ENCODE measurements around the gene ZG16.
"Not testable (repeated sequence)": the region's sequence is repeated elsewhere in the genome, so short reads cannot be mapped to it uniquely, and the experiment has no call there.

Gene ZG16

DNA sequence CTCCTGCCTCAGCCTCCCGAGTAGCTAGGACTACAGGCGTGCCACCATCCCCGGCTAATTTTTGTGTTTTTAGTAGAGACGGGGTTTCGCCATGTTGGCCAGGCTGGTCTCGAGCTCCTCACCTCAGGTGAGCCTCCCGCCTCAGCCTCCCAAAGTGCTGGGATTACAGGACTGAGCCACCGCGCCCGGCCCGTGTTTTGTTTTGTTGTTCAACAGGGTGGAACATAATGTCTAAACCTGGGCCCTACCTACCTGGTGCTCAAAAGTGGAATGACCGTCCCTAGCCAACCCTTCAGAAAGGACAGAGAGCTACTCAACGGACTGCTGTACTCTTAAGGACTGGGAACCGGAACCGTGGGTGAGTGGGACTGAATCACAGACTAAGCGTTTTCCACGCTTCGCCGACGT is 11.7 kb downstream of the ZG16 start:
- FAIRE-seq: no peak

DNA sequence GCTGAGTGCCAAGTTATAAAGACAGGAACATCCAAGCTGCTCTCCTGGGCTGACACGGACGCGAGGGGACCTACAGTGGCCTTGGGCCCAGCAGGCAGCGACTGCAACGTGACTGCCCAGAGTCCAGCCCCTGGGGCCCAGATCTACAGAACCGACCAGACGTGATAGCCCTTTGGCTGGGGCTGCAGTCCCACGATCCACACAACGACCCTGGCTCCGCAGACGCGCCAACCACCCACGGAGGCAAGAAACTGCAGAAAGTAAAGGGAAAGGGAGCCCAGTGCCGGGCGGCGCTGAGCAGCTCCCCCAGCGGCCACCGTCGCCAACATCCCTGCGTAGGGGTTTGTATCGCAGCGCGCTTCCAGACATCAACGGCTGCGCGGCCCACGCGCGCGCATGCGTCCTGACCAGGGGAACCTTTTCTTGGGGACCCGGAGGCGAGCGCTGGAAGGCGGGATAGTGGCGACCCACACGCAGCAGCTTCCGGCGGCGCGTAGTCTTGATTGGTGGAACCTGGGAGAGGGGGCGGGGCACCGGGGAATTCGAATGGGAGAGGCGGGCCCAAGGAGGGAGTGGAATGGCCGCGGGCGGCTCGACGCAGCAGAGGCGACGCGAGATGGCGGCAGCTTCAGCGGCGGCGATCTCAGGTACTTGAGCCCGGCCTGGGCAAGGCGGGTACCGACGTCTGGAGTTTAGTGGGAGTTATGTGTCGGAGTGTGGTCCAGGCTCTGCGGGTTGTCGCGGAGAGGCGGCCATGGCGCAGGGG is 12.3 kb downstream of the ZG16 start, which contains the start of gene KIF22:
Gene KIF22, plus strand, starts transcription at position 569 of the 766 bp plus-strand sequence. Its CDS starts 9 bp downstream, at position 578.
- FAIRE-seq: peak; percentile 71

DNA sequence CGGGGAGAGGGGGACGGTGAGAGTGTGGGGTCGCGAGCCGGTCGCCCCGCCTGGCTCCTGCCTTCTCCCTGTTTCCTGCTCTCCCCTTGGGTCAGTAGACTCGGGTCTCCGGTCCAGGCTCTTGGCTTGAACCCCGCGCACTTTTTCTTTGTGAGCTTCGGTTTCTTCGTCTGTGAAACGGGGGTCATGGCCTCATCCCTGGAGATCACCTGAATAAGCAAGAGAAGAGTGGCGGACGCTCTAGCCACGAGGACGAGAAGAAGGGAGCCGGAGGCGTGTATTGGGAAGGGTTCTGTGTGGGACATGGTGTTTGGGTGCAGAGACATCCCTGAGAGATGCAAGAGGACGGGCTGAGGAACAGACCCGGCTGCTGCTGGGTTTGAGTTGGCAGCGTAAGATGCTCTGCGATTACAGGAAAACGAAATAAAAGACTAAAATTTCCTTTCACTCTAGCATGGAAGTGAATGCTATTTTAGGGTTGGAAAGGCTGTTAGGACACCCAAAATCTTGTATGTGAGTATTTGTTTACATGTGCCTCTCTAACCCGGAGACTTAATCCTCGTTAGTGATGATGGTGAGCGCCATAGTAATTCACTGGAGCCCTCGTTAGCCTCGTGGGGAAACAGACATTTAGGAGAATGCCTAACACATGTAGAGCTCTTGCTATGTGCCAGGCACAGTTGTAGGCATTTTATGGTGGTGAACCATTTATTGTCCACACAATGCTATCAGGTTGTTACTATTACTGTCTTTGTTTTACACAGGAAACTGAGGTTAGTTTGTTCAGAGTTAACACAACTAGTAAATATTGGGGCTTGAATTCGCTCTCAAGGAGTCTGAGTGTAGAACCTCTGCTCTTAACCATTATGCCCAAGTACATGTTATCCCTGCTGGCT is 13.1 kb downstream of the ZG16 start:
- FAIRE-seq: no peak

DNA sequence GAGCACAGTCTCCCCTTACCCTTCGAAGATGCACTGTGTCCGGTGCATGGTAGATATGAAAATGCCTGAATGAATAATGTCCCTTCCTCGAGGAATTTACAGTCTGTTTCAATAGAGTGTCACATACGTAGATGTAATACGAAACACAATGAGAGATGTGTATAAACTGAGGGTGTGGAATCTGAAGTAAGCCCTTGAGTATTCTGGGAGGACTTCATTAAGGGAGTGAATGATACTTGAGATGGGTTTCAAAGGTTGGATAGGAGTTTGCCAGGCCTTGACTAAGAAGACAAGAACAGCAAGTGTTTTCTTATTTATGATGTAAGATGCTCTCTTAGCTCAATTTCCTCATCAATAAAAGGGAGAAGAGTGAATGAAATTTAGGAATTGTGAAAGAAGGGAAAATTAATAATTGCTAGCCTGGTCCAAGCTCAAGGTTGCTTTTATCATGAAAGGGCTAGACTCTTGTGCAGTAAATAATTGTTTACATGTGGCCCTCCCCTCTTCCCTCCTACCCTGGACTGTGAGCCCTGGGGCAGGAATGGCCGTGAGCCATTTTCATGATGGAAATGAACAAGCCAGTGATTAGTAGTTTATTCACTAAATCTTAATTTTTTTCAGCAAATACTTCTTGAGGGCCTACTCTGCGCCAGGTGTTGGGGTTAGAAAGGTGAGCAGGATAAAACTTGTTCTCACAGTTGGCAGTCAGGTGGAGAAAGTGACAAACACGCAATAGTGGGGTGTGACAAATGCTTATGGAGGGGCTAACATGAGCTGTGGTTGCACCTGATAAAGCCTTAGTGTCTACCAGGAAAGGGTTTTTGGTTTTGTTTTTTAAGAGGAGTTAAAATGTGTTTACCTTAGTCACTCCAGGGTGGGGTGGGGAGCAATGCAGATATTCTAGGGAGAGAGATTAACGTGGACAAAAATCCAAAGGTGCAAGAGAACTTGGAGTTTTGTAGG is 14.1 kb downstream of the ZG16 start:
- no peak for FAIRE-seq

DNA sequence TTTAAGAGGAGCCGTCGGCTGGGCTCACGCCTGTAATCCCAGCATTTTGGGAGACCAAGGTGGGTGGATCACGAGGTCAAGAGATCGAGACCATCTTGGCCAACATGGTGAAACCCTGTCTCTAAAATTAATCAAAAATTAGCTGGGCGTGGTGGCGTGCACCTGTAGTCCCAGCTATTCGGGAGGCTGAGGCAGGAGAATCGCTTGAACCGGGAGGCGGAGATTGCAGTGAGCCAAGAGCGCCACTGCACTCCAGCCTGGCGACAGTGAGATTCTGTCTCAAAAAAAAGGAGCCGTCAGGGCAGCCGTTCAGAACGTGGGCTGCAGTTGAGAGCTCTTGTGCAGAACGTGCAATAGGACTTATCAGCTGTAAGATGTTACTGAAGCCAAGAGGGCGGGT is 15.1 kb downstream of the ZG16 start:
- not testable (repeated sequence) for FAIRE-seq

DNA sequence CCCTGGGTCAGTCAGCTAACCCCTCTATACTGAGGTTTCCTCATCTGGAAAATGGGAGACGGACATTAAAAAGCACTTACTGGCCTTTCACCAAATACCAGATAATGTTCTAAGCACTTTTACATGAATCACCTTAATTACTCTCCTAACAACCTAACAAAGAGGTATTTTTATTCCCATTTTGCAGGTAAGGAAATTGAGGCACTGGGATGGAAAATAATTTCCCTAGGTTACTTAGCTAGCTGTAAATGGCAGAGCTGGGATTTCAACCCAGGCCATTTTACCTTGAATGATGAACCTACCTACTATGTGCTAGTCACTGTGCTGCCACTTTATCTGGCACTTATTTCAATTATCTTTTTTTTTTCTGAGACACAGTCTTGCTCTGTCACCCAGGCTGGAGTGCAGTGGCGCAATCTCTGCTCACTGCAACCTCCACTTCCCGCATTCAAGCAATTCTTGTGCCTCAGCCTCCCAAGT is 16.2 kb downstream of the ZG16 start:
- no peak for FAIRE-seq

DNA sequence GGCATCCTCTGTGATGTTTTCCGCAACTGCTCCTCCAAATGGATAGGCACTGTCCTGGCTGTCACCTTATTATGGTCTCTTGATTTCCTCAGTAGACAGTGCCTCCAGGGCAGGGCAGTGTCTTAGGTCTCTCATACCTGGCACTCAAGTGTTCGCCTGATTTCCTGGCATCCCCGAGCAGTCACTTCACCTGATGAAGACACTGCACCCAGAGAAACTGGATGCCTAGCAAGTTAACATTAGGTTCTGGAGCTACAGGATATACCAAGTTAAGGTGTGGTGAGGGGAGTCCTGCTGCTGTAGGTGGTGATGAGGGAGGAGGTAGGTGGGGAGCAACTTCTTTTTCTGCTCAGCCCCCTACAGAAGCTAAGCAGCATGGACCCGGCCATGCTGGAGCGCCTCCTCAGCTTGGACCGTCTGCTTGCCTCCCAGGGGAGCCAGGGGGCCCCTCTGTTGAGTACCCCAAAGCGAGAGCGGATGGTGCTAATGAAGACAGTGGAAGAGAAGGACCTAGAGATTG is 24.4 kb downstream of the ZG16 start:
- no peak for FAIRE-seq

DNA sequence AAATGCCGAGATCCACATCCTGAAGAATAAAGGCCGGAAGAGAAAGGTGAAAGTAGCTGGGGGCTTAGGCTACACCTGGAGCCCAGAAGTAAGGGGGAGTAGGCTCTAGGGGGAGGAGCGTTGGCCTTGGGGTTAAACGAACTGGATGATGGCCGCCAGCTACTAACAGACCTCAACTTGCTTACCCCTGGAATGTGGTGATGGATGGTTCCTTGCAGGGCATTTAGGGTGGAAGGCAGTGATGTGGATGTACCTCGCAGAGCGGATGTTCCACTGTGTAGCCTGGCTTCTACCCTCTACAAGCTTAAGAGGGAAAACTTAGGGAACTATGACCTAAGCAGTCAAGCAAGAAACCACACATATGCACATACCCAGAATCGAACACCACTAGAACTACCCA is 26.0 kb downstream of the ZG16 start:
- no peak for FAIRE-seq

DNA sequence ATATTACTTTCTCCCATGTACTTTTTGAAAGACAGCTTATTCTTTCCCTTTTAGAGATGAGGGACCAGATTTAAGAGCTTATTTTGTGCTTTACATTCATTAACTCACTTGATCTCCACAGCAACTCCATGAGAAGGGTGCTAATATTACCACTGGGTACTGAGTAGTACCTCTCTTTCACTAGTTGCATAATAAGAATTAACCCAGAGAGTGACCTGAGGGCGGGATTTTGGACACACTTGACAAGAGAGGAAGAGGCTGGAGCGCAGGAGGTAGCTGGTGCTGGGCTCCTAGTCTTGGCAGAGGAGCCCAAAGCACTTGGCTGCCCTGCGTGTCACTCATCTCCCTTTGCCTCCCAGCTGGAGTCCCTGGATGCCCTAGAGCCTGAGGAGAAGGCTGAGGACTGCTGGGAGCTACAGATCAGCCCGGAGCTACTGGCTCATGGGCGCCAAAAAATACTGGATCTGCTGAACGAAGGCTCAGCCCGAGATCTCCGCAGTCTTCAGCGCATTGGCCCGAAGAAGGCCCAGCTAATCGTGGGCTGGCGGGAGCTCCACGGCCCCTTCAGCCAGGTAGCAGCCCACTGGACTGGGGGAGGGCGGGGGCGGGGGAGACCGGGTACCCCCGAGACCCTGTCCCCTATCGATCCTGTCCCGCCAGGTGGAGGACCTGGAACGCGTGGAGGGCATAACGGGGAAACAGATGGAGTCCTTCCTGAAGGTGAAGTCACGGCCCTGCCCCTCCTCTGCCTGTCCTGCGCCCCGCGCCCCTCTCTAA is 26.6 kb downstream of the ZG16 start:
- FAIRE-seq: no peak

DNA sequence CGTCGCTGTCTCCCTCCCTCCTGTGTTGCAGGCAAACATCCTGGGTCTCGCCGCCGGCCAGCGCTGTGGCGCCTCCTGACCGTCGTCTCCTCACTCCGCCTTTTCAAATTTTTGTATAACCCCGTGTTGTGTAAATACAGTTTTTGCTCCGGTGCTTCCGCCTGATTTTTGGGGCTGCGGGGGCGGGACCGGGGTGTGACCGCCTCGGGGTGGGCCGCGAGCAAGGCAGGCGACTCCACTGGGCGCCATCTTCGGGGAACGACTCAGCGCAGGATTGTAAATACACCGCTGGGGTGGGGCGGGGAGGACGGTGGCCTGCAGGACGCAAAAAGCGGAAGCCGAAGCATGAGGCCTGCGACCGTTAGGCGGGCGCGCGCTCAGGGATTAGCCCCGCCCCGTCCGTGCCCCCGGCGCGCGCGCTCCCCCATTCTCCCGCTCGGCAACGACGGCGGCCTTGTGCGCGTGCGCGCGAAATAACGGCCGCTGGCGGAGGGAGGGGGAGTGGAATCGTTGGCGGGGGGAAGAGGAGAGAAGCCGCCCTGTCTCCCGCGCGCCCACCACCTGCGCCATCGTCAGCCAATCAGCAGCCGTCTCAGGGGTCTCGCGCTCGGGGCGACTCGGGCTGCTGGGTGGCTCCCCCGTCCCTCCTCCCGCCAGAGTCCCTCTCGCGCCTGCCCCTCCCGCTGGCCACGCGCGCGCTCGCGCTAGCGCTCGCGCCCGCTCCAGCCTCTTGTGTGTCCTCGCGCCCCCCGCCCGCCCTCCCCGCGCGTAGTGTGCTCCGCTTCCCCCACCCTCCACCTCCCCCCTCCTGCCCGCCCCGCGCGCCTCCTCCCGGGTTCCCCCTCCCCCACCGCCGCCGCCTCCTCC is 27.4 kb downstream of the ZG16 start:
- FAIRE-seq: peak; percentile 41

DNA sequence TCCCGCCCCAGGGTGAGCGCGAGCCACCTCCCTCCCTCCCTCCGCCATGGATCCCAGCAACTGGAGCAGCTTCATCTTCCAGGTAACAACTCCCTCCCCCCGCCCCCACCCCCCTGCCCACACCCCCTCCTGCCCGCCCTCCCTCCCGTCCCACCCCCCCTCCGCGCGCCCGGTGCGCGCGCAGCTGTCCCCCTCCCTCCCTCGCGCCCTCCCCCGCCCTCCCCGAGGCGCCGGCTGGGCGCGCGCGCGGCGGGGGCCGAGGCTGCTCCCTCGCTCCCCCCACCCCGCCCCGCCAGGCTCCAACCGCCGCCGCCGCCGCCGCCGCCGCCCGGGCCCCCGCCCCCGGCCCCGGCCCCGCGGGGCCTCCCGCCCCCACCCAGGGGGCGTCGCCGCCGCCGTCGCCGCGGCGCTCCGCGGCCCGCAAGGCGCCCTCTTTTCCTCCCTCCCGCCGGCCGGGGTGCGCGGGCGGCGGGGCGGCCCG is 28.1 kb downstream of the ZG16 start, which contains the start of gene MAZ:
Gene MAZ, plus strand, starts transcription at position 431 of the 481 bp plus-strand sequence. CDS start 173 bp downstream, outside the sequence.
- no peak for FAIRE-seq

DNA sequence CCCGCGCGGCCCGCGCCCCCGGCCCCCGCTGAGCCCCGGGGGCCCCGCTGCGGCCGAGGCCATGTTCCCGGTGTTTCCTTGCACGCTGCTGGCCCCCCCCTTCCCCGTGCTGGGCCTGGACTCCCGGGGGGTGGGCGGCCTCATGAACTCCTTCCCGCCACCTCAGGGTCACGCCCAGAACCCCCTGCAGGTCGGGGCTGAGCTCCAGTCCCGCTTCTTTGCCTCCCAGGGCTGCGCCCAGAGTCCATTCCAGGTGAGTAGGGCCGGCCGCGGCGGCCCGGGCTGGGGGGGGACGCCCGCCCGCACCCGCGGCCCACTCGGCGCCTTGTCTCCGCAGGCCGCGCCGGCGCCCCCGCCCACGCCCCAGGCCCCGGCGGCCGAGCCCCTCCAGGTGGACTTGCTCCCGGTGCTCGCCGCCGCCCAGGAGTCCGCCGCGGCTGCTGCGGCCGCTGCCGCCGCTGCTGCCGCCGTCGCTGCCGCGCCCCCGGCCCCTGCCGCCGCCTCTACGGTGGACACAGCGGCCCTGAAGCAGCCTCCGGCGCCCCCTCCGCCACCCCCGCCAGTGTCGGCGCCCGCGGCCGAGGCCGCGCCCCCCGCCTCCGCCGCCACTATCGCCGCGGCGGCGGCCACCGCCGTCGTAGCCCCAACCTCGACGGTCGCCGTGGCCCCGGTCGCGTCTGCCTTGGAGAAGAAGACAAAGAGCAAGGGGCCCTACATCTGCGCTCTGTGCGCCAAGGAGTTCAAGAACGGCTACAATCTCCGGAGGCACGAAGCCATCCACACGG is 28.8 kb downstream of the ZG16 start:
- no peak for FAIRE-seq

DNA sequence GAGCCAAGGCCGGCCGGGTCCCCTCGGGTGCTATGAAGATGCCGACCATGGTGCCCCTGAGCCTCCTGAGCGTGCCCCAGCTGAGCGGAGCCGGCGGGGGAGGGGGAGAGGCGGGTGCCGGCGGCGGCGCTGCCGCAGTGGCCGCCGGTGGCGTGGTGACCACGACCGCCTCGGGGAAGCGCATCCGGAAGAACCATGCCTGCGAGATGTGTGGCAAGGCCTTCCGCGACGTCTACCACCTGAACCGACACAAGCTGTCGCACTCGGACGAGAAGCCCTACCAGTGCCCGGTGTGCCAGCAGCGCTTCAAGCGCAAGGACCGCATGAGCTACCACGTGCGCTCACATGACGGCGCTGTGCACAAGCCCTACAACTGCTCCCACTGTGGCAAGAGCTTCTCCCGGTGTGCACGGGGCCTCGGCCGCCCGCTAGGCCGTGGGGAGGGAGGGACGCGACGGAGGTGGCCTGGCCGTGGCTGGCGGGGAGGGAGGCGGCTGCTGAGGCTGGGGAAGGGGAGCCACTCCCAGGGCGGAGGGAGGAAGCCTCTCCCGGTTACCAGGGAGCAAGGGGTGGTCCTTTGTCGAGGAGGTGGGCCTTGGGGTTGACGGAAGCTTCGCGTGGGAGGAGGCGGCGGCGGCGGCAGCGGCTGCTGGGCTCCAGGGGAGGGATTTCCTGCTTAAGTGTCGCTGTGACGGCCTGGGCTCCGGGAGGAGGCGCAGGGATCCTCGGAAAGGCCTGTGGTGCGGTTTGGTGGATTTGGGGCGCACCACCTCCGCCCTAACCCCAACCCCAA is 29.6 kb downstream of the ZG16 start:
- FAIRE-seq: peak; percentile 50

DNA sequence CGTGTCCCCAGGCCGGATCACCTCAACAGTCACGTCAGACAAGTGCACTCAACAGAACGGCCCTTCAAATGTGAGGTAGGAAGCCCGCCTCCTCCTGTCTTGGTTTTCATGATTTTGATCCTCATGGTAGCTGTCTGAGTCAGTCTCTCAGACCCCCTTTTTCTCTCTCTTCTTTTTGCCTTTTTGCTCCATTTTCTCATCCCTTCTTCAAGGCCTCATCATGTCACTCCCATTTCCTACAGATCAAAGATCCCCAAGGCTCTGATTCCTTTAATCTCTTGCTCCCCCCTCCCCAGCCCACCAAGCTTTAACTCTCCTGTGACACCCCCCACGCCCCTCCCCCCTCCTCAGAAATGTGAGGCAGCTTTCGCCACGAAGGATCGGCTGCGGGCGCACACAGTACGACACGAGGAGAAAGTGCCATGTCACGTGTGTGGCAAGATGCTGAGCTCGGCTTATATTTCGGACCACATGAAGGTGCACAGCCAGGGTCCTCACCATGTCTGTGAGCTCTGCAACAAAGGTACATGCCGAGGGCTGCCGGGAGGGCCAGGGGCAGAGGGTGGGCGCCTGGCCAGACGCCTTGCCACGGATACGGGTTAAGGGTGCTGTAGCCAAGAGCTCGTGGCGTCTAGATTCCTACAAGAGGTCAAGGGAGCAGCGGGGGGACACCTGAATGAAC is 30.3 kb downstream of the ZG16 start:
- FAIRE-seq: no peak

DNA sequence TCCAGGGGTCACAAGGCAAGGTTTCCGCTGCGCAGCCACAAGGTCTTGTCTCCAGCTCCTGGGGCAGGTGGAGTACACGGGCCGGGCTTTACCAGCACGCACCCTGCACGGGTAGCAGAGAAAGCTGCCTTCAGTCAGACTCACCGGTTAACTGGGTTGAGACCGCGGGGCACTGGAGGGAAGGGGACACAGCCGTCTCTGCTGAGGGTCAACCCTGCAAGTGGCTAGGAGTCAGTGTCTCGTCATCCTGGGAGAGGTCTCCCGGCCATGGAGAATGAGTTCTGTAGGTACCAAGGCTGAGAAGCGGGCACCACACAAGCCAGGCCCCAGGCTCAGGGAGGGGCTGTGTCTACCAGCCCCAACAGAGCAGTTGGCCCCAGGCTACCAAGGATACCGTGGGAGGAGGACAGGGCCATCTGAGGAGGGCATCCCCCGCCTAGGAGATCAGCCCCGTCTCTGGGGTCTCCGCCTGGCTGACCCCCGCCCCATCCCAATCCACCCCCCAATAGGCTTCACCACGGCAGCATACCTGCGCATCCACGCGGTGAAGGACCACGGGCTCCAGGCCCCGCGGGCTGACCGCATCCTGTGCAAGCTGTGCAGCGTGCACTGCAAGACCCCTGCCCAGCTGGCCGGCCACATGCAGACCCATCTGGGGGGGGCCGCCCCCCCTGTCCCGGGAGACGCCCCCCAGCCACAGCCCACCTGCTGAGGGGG is 31.1 kb downstream of the ZG16 start:
- no peak for FAIRE-seq

DNA sequence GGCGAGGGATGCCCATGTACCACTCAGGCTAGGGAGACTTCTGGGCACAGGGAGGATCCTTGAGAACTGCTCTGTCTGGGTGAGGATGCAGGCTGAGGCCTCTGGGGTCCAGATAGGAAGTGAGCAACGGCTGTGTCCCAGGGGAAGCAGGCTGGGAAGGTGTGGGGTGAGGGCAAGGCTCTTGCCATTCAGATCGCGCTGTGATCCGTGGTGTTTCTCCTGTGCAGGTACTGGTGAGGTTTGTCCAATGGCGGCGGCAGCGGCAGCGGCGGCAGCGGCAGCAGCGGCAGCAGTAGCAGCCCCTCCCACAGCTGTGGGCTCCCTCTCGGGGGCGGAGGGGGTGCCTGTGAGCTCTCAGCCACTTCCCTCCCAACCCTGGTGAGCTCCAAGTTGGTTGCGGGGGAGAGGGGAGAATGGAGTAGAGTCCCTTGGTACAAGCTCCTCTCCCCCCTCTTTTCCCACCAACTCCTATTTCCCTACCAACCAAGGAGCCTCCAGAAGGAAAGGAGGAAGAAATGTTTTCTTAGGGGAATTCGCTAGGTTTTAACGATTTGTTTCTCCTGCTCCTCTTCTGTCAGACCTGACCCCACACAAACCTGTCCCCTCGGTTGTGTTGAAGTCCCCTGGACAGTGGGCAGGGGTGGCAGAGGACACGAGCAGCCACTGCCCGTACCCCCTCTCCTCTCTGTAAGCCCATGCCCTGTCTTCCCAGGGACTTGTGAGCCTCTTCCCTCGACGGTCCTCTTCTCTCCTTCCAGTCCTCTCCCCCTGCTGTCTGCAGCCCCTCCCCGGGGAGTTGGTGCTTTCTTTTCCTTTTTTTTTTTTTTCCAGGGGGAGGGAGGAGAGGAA is 32.0 kb downstream of the ZG16 start:
- no peak for FAIRE-seq

Data from endometrium (tissue), 2 donors.